DND-41 (cell line): ENCODE data around the gene LPIN1.

ENCODE experiments used
- ATAC-seq: fragments of 200-7000 bp; cut with Tn5 transposase; 3 replicates; pipeline ENCODE4 v1.9.1; 2021; ENCODE audit warnings: low read depth; ENCODE audit not compliant: insufficient read depth
- DNase-seq: peaks from one replicate; pipeline ENCODE4 v3.0.0-alpha.2; 2020
- H2AFZ ChIP-seq: 2 replicates; pipeline ENCODE4 v1.6.0; 2012; ENCODE audit warnings: low read depth, low read length
- H3K27ac ChIP-seq: 2 replicates; pipeline ENCODE4 v1.5.1; 2012; ENCODE audit warnings: low read length, inconsistent platforms
- H3K27me3 ChIP-seq: fragments of 200-600 bp; sonication (generic); 2 replicates; pipeline ENCODE4 v1.6.0; 2012; ENCODE audit warnings: low read length, mild to moderate bottlenecking, inconsistent platforms; ENCODE audit not compliant: insufficient read depth, poor library complexity
- H3K36me3 ChIP-seq: 2 replicates; pipeline ENCODE4 v1.5.1; 2012; ENCODE audit warnings: low read length, inconsistent platforms; ENCODE audit not compliant: insufficient read depth
- H3K4me1 ChIP-seq: 2 replicates; pipeline ENCODE4 v1.5.1; 2012; ENCODE audit warnings: mild to moderate bottlenecking, low read length; ENCODE audit not compliant: insufficient read depth
- H3K4me2 ChIP-seq: 2 replicates; pipeline ENCODE4 v1.6.0; 2012; ENCODE audit warnings: mild to moderate bottlenecking, moderate library complexity, low read length, inconsistent platforms; ENCODE audit not compliant: insufficient read depth
- H3K4me3 ChIP-seq, 2 experiments: fragments of 200-600 bp in 1 of 2; shearing (Covaris generic) in 1 of 2; 2 replicates each; pipeline ENCODE4 v1.5.1; 2012 to 2016; ENCODE audit warnings: inconsistent platforms in 2 of 2, low read length in 2 of 2, mild to moderate bottlenecking in 2 of 2, low read depth in 1 of 2, moderate library complexity in 1 of 2
- H3K79me2 ChIP-seq: 2 replicates; pipeline ENCODE4 v1.6.0; 2012; ENCODE audit warnings: low read length, inconsistent platforms; ENCODE audit not compliant: insufficient read depth
- H3K9ac ChIP-seq: 2 replicates; pipeline ENCODE4 v1.6.0; 2012; ENCODE audit warnings: low read depth, mild to moderate bottlenecking, inconsistent platforms, low read length, moderate library complexity
- H3K9me3 ChIP-seq: 2 replicates; pipeline ENCODE4 v1.5.1; 2012; ENCODE audit warnings: low read length, moderate library complexity, mild to moderate bottlenecking, inconsistent platforms; ENCODE audit not compliant: insufficient read depth, severe bottlenecking
- H4K20me1 ChIP-seq: 2 replicates; pipeline ENCODE4 v1.6.0; 2012; ENCODE audit warnings: low read length; ENCODE audit not compliant: insufficient read depth
- EZH2 ChIP-seq: IDR thresholded peaks from 3 replicates; pipeline ENCODE4 v1.6.1; 2012; ENCODE audit warnings: borderline replicate concordance, low read depth, mild to moderate bottlenecking, moderate library complexity, low read length, inconsistent platforms; ENCODE audit not compliant: severe bottlenecking
- TF ChIP-seq, protein P1 (sequence below): IDR thresholded peaks from 2 replicates; pipeline ENCODE4 v1.5.1; 2012; ENCODE audit warnings: borderline replicate concordance, low read length, moderate library complexity, mild to moderate bottlenecking; ENCODE audit not compliant: poor library complexity, severe bottlenecking; ENCODE audit errors: extremely low read depth

Gene LPIN1

DNA sequence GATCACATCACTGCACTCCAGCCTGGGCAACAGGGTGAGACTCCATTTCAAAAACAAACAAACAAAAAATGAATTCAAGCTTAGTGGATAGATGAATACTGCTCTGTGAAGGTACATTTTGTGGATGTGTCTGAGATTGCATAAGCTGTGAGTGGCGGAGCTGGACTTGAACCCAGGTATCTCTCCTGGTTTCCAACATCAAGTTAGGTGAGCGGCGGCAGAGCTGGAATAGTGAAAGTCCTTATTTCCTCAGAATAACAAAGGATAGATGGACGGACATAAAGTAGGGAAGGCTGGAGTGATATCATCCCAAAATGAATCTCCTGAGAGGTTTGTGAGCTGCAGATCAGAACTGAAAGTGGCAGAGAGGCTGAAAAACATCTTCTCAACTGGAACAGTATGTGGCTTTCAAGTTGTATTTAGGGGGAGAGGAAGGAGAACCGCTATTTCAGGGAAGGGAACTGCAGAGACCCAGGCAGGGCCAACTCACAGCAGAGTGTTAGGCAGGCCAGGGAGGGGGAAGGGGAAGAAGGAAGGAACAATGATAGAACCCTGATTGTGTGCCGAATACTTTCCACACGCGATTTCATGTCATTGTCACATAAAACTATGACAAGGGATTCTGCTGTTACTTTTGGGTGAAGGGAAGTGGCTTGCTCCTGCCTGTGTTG is 106.2 kb downstream of the LPIN1 start:
- Histone ChIP-seq H3K27ac (no peak overlapping the region), H3K9ac (no peak overlapping the region), H3K9me3 (peaks cover 9% of the 10 kb centered on the region), H4K20me1 (no peaks in the 10 kb centered on the region), H3K4me2 (no peak overlapping the region), H3K4me3 (no peak overlapping the region), H2AFZ (no peak overlapping the region), H3K4me1 (peaks cover 9% of the 10 kb centered on the region), H3K36me3 (no peaks in the 10 kb centered on the region), H3K79me2 (no peaks in the 10 kb centered on the region), H3K27me3 (no peaks in the 10 kb centered on the region)
- TF ChIP-seq EZH2 = no peak
- TF ChIP-seq, protein P1, sequence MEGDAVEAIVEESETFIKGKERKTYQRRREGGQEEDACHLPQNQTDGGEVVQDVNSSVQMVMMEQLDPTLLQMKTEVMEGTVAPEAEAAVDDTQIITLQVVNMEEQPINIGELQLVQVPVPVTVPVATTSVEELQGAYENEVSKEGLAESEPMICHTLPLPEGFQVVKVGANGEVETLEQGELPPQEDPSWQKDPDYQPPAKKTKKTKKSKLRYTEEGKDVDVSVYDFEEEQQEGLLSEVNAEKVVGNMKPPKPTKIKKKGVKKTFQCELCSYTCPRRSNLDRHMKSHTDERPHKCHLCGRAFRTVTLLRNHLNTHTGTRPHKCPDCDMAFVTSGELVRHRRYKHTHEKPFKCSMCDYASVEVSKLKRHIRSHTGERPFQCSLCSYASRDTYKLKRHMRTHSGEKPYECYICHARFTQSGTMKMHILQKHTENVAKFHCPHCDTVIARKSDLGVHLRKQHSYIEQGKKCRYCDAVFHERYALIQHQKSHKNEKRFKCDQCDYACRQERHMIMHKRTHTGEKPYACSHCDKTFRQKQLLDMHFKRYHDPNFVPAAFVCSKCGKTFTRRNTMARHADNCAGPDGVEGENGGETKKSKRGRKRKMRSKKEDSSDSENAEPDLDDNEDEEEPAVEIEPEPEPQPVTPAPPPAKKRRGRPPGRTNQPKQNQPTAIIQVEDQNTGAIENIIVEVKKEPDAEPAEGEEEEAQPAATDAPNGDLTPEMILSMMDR = no peak
- no peak for DNase-seq
- no peak; the same call in 2 of the 3 replicates for ATAC-seq

DNA sequence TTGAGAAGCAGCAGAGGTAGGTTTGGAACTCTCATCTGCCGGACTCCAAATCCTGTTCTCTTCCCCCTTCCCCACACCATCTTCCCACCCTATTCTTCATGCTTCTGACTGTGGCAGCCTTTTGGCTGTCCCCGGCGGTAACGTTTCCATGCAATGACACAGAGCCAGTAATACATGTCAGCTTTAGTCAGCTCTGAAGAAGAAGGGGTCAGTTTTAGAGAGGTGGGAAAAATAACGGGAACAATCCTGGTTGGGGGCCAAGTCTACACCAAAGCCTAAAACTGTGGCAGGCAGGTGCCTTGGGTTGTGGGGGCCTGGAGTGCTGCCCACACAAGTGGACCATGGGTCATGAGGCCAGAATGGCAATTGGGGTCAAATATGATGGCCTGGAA is 106.8 kb downstream of the LPIN1 start:
- Histone ChIP-seq H3K79me2 (no peaks in the 10 kb centered on the region), H3K27me3 (no peaks in the 10 kb centered on the region), H3K9me3 (peaks cover 6% of the 10 kb centered on the region), H3K4me2 (no peak overlapping the region), H2AFZ (no peak overlapping the region), H3K4me3 (no peak overlapping the region), H3K9ac (no peak overlapping the region), H3K4me1 (peaks cover 9% of the 10 kb centered on the region), H3K27ac (no peak overlapping the region), H4K20me1 (no peaks in the 10 kb centered on the region), H3K36me3 (no peaks in the 10 kb centered on the region)
- DNase-seq (no peak), ATAC-seq (no peak)
- TF ChIP-seq EZH2 = no peak
- TF ChIP-seq, protein P1 = no peak

DNA sequence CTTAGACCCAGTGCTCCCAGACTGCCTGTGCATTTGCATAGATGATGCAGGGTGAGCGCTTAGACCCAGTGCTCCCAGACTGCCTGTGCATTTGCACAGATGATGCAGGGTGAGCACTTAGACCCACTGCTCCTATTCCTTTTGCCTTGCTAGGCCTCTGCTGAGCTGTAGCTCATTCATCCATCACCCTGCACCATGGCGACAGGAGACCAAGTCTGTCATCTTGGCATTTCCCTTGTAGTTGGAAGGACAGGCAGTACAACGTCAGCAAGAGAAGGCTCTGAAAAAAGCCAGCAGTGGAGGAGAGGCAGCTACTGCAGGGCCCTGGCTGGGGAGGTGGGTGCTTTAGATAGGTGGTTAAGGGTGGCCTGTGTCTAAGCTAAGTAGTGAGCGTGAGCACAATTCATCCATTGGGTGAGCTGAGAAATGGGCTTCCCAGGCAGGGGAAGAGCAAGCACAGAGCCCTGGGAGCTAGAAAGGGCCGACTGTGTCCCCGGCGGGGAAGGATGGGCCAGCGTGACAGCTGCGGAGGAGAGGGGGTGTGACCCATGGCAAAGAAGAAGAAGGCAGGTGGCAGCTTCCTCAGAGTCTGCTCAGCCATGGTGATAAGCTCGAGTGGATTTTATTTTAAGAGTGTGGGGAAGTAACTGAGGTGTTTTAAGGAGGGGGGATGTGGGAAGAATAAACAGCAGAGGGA is 108.8 kb downstream of the LPIN1 start:
- Histone ChIP-seq H3K27ac (no peak overlapping the region), H3K9me3 (peaks cover 19% of the 10 kb centered on the region), H3K4me1 (peaks cover 9% of the 10 kb centered on the region), H3K4me2 (no peak overlapping the region), H3K4me3 (no peak overlapping the region), H3K27me3 (no peaks in the 10 kb centered on the region), H2AFZ (no peak overlapping the region), H3K79me2 (no peaks in the 10 kb centered on the region), H3K36me3 (no peaks in the 10 kb centered on the region), H4K20me1 (no peaks in the 10 kb centered on the region), H3K9ac (no peak overlapping the region)
- ATAC-seq (no peak), DNase-seq (no peak)
- TF ChIP-seq, protein P1 = no peak
- TF ChIP-seq EZH2 = no peak
